HG03108 (cell line): ENCODE data around the gene DMPK.
"Not testable (repeated sequence)": the region's sequence is repeated elsewhere in the genome, so short reads cannot be mapped to it uniquely, and the experiment has no call there.

ENCODE experiments used
- ATAC-seq: cut with Tn5 transposase; IDR thresholded peaks from one replicate; pipeline ENCODE4 v1.9.1; 2021; ENCODE audit warnings: moderate library complexity; ENCODE audit not compliant: unreplicated experiment

The DMPK gene

DNA sequence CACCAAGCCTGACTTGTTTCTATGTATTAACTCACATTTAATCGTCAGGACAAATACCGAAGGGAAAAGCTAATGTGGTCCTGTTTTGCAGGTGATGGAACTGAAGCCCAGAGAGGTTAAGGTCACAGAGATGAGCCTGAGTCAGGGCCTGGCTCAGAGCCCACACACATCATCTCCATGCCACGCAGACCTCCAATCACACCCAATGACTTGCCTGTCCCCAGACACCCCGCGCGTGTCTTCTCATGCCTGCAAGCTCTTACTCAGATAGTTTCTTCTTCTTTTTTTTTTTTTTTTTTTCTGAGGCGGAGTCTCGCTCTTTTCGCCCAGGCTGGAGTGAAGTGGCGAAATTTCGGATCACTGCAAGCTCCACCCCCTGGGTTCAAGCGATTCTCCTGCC lies 29.7 kb downstream of the DMPK start:
- no peak for ATAC-seq

- ATAC-seq, result not testable (repeated sequence)
Observed at GRCh38 chr19:45751483-45751882, 30.8 kb downstream of the DMPK start.

- ATAC-seq, result no peak
Observed at GRCh38 chr19:45747513-45747912, 34.8 kb downstream of the DMPK start.

DNA sequence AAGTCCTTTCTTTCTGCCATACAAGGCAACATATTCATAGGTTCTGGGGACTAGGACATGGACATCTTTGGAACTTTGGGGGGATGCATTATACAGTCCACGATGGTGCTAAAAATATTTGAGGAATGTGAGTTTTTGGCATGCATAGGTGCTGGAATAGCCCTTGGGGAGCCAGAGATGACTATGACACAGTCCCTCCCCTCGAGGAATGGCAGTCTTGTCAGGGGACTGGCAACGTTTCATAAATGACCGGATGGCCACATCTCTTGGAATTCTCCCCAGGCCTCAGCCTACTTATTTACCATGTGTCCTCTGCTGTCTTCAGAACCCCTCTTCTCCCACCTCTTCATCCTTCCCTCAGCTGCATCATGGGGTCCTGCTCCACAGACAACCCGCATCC lies 35.4 kb downstream of the DMPK start:
- no peak for ATAC-seq

DNA sequence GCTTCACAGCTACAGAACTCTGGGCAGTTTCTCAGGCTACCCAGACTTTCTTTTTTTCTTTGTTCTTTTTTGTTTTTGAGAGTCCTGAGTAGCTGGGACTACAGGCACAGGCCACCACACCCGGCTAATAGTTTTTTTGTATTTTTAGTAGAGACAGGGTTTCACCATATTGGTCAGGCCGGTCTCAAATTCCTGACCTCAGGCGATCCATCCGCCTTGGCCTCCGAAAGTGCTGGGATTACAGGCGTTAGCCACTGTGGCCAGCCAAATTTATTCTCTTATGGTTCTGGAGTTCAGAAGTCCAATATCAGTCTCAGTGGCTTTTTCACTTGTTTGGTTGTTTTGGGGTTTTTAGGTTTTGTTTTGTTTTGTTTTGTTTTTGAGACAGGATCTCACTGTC lies 36.7 kb downstream of the DMPK start:
- ATAC-seq, result no peak

DNA sequence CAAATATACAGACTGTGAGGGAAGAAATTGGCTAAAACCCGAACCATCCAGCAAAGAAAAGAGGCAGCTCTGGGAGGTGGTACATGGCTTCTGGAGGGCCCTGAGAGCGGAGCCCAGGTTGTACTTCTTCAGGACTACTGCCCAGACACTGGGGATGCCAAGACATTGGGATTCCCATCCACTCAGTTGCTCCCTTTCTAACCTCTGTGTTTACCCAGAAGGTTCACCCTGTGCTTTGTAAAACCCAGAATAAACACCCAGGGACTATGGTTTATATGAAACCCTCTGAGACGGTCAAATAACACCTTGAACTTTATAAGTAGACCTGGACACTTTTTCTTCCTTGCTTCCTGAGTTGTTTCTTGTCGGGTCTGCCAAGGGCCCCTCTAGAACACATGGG lies 39.3 kb downstream of the DMPK start:
- no peak for ATAC-seq

GRCh38 chr19:45739498-45740439 lies 42.5 kb downstream of the DMPK start:
- ATAC-seq, result no peak

DNA sequence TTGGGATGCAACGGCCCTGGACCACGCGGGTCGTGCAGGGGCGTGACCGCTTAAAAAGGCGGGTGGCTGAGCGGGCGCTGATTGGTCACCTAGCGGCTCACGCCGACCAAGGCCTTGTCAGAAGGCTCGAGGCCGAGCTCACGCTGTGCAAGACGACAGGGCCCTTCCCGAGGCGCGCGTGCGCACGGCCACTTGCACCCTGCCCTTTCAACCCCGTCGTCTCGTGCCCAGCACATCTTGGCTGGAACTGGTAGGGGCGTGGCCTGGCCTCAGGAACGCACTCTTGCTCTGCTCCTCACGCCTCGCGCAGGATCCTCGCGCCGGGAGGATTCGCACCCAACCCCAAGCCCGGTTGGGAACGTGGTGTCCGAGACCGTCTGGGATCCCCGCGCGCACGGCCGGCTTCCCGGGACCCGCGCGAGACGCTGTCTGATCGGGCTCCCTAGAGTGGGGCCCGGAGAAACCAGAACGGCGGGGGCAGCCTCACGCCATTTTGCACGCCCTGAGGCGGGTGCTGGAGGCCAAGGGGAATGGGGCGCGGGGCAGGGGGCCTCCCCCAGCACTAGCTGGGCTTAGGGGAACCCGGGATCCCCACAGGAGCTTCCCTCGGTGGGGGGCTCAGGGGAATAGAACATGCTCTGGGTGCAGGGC lies 49.0 kb downstream of the DMPK start, which contains the start of gene MEIOSIN:
MEIOSIN (plus strand) TSS at position 280 of the 651 bp plus-strand sequence. CDS start 1,938 bp downstream, outside the sequence.
- no peak for ATAC-seq

DNA sequence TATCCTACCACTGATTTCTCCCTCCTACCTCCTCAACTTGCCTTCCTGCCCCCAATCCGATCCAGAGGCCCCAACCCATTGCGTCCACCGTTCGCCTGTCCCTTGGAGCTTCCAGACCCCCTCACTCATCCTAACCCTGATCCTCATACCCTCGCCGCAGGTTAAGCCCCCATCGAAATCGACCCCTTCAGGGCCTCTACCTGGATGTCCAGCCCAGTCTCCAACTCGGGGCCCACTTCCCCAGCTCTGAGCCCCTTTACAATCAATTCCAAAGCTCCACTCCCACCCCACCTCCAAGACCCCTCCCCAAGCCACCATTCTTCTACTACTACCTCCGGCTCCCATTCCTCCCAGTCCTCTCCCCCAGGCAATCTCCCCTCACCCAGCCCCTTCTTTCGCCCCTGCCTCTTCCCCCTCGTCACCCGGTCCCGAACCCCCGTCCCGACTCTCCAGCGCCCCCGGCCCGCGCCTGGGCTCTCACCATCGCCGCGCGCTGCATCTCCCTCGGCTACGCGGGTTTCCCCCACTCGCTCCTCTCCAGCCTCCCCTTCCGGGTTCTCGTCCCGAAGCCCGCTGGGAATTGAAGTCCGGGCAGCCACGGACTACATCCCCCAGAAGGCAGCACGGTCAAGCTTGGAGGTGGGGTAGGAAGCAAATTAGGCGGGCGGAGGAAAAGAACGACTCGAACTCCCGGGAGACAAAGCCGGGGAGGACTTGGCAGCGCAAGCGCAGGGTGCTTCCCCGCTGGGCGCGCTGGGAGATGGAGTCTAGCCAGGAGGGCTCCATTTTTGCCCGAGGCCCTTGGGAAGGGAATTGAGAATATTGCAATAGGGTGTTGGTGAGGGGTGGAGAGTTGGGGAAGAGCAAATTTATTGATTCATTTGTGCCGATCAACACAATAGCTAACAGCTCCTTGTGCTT lies 51.7 kb downstream of the DMPK start, which contains the start of gene FBXO46:
FBXO46 (minus strand) TSS at position 529 of the 921 bp plus-strand sequence. CDS start 17,401 bp downstream, outside the sequence.
- peak; percentile 95 for ATAC-seq

DNA sequence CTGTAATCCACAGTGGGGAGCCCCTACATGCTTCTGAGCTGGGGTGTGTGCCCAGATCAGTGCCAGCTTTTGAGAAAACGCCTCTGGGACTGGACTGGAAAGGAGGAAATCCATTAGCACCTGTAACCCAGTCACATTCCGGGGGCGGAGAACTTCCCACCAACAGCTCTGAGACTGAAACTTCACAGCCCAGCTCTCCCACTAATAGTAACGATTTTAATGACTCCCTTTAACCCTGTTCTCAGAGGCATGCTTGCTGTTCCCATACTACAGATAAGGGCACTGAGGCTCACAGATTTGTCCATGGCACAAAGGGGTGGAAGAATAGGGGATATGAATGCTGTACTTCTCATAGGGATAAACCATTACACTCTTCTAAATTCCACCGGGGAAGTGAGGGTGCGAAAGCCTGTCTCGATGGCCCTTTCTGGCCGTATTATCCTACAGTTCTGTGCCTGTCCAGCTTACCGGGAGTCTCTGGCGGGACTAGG lies 52.4 kb downstream of the DMPK start:
- no peak for ATAC-seq

GRCh38 chr19:45728683-45729082 lies 53.6 kb downstream of the DMPK start:
- not testable (repeated sequence) for ATAC-seq

- not testable (repeated sequence) for ATAC-seq
Observed at GRCh38 chr19:45720065-45720464, 62.2 kb downstream of the DMPK start.
